ENCODE results near the gene PCGF3. TPM values are rescaled to one million over a fixed set of nuclear protein-coding genes. Genes with fewer than 3 reads are reported as not detected.
A peak's percentile ranks its signal among the peaks of the same experiment; 100 is the strongest.
"Not testable (repeated sequence)": the region's sequence is repeated elsewhere in the genome, so short reads cannot be mapped to it uniquely, and the experiment has no call there.

The PCGF3 gene
- total RNA-seq, 1 experiment from 2014 or later, result 83.9 TPM

DNA sequence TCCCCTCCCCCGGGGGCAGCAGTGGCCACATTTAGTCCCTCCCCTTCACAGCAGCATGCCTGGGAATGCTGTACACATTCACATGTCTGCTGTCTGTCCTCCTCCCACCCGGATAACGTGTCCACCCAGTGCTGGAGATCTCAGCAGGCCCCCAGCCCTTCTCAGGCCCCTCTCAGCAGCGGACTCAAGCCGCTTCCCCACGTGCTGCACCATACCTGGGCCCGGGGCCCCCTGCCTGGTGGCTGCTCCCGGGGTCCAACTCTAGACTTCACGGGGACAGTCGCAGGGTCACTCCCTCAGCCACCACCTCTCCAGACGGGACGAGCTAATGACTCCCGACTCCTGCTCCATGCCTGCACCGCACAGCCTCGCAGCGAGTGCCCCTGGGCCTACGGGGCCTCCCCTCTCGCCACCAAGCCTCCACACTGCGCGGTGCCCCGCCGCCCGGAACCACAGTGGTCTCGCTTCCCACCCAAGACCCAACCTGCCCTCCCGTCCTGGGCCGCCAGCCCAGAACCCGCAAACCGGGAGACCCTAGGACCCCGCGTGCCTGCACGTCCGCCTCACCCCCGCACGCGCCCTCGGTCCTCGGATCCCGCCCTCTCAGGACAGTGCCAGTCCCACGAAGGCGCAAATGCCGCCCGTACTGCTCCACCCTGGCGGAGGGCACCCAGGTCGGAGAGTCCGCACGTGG is 1.3 kb upstream of the PCGF3 start:
- Histone ChIP-seq H3K9me3 (ENCODE audit: low read depth, low read length, poor library complexity, severe bottlenecking) (no peaks in the 10 kb centered on the region), H3K27ac (ENCODE audit: low read depth, low read length, poor library complexity, severe bottlenecking) (no peak overlapping the region), H3K27me3 (replicated peaks; ENCODE audit: insufficient read depth, low read depth, low read length, poor library complexity) (no peaks in the 10 kb centered on the region), H3K4me1 (ENCODE audit: insufficient read depth, low read length, poor library complexity, severe bottlenecking) (peaks cover 8% of the 10 kb centered on the region), H3K36me3 (ENCODE audit: insufficient read depth, low read length, poor library complexity, severe bottlenecking) (peaks cover 10% of the 10 kb centered on the region), H3K4me3 (ENCODE audit: low read depth, low read length, poor library complexity, severe bottlenecking) (no peak overlapping the region)
- DNase-seq (ENCODE audit: low spot score), result no peak
- no TSS peak for BruUV-seq (replicated peaks)
- CTCF ChIA-PET, result no interaction called here
- TF ChIP-seq EZH2 (IDR thresholded peaks at IDR 0.05; ENCODE audit: borderline replicate concordance, low read depth, low read length, poor library complexity, severe bottlenecking), result no peak
- TF ChIP-seq, protein P1, sequence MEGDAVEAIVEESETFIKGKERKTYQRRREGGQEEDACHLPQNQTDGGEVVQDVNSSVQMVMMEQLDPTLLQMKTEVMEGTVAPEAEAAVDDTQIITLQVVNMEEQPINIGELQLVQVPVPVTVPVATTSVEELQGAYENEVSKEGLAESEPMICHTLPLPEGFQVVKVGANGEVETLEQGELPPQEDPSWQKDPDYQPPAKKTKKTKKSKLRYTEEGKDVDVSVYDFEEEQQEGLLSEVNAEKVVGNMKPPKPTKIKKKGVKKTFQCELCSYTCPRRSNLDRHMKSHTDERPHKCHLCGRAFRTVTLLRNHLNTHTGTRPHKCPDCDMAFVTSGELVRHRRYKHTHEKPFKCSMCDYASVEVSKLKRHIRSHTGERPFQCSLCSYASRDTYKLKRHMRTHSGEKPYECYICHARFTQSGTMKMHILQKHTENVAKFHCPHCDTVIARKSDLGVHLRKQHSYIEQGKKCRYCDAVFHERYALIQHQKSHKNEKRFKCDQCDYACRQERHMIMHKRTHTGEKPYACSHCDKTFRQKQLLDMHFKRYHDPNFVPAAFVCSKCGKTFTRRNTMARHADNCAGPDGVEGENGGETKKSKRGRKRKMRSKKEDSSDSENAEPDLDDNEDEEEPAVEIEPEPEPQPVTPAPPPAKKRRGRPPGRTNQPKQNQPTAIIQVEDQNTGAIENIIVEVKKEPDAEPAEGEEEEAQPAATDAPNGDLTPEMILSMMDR (conservative IDR thresholded peaks at IDR 0.05; ENCODE audit: low read depth, low read length), result no peak
- POLR2A ChIA-PET (ENCODE audit: low non-redundant PET), result no interaction called here
- intact Hi-C loops (cut with micrococcal nuclease; ENCODE audit: unreplicated experiment), result no loop called here

DNA sequence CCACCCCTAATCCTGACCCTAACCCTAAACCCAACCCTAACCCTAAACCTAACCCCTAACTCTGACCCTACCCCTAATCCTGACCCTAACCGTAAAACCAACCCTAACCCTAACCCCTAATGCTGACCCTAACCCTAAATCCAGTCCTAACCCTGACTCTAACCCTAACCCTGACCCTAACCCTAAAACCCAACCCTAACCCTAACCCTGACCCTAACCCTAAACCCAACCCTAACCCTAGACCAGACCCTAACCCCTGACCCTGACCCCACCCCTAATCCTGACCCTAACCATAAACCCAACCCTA is 708 bp upstream of the PCGF3 start:
- Histone ChIP-seq H3K9me3 (ENCODE audit: low read depth, low read length, poor library complexity, severe bottlenecking) (no peaks in the 10 kb centered on the region), H3K36me3 (ENCODE audit: insufficient read depth, low read length, poor library complexity, severe bottlenecking) (peaks cover 10% of the 10 kb centered on the region), H3K4me1 (ENCODE audit: insufficient read depth, low read length, poor library complexity, severe bottlenecking) (peaks cover 4% of the 10 kb centered on the region), H3K27me3 (replicated peaks; ENCODE audit: insufficient read depth, low read depth, low read length, poor library complexity) (no peaks in the 10 kb centered on the region), H3K4me3 (ENCODE audit: low read depth, low read length, poor library complexity, severe bottlenecking) (peak overlapping the region; percentile 100), H3K27ac (ENCODE audit: low read depth, low read length, poor library complexity, severe bottlenecking) (peak overlapping the region; percentile 100)
- ChIA-PET CTCF (no interaction called here), POLR2A (ENCODE audit: low non-redundant PET) (no interaction called here)
- intact Hi-C loops (cut with micrococcal nuclease; ENCODE audit: unreplicated experiment), result no loop called here
- DNase-seq (ENCODE audit: low spot score), result no peak
- BruUV-seq (replicated peaks), result no TSS peak
- TF ChIP-seq EZH2 (IDR thresholded peaks at IDR 0.05; ENCODE audit: borderline replicate concordance, low read depth, low read length, poor library complexity, severe bottlenecking), result no peak
- TF ChIP-seq, protein P1 (conservative IDR thresholded peaks at IDR 0.05; ENCODE audit: low read depth, low read length), result no peak

DNA sequence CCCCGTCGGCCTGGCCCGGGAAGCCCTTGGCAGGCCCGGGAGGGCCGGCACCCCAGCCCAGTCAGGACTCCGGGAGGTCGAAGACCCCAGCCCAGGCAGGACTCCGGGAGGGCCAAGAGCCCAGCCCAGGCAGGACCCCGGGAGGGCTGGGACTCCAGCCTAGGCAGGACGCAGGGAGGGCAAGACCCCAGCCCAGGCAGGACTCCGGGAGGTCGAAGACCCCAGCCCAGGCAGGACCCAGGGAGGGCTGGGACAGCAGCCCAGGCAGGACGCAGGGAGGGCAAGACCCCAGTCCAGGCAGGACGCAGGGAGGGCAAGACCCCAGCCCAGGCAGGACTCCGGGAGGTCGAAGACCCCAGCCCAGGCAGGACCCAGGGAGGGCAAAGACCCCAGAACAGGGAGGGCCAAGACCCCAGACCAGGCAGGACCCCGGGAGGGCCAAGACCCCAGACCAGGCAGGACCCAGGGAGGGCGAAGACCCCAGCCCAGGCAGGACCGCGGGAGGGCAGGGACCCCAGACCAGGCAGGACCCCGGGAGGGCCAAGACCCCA is 526 bp downstream of the PCGF3 start:
- BruUV-seq (replicated peaks); H3K27me3 ChIP-seq (replicated peaks; ENCODE audit: insufficient read depth, low read depth, low read length, poor library complexity); POLR2A ChIA-PET (ENCODE audit: low non-redundant PET); H3K9me3 ChIP-seq (ENCODE audit: low read depth, low read length, poor library complexity, severe bottlenecking); CTCF ChIA-PET; H3K4me1 ChIP-seq (ENCODE audit: insufficient read depth, low read length, poor library complexity, severe bottlenecking); DNase-seq (ENCODE audit: low spot score); intact Hi-C loops (cut with micrococcal nuclease; ENCODE audit: unreplicated experiment); H3K36me3 ChIP-seq (ENCODE audit: insufficient read depth, low read length, poor library complexity, severe bottlenecking): not testable (repeated sequence)
- Histone ChIP-seq H3K4me3 (ENCODE audit: low read depth, low read length, poor library complexity, severe bottlenecking) (peak overlapping the region; percentile 100), H3K27ac (ENCODE audit: low read depth, low read length, poor library complexity, severe bottlenecking) (peak overlapping the region; percentile 100)

Measured in A673 (cell line).